GM19372 (cell line): ENCODE data around the gene ZPLD1.

Experiments used
- ATAC-seq: cut with Tn5 transposase; IDR thresholded peaks from one replicate; pipeline ENCODE4 v1.9.1; 2021; ENCODE audit warnings: mild to moderate bottlenecking, low read depth, moderate library complexity; ENCODE audit not compliant: unreplicated experiment

The ZPLD1 gene

GRCh38 chr3:102464261-102464660 lies 29.4 kb downstream of the ZPLD1 start:
- ATAC-seq, result no peak

DNA sequence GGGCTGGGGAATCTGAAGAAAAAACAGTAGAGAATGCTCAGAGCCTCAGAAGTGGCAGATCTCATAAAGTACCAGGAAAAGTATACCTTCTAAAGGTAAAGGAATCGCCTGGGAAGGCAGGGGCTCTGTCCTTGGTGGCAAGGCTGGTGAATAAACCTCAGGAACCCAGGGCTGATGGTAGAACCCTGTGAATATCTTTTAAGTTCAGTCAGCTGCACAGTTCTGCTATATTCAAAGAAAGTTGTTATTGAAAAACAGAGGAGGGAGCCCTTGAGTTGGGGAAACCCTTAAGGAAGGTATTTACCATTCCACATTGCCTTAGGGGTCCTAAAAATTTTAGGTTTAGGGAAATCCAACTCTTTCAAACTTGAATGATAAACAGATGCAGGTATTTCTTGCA lies 31.2 kb downstream of the ZPLD1 start:
- ATAC-seq, result no peak

DNA sequence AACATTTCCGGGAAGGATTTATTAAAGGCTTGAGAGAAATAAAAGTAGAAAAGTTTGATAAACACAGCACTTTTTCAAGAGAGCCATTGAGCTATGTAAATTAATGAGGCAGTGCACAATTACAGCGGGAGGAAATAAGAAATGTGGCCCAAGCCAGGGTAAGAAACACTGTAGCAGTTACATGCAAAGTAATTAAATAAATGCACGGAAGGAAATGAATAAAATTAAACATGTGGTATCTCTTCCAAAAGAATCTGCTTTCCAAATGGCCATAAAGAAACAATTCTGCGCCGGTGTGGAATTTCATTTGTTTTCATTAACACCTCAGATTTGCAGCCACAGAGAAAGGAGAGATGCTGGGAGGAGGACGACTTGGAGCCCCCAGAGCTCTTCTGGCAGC lies 35.3 kb downstream of the ZPLD1 start:
- ATAC-seq, result no peak

DNA sequence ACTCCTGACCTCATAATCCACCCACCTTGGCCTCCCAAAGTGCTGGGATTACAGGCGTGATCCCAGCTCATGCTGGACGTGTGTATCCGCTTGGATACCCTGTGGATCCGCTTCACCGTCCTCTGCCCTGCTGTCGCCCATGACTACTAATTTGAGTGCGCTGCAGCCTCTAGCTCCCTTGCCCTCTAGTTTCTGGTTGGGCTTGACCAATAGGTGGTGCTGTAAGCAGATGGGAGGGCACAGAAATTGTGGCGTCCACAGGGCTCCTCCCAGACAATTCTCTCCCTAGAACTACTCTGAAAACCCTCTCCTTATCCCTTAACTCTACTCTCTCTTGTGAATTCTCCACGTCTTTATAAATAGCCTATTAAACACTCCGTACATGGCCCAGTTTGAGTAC lies 36.2 kb downstream of the ZPLD1 start:
- ATAC-seq, result no peak

GRCh38 chr3:102471491-102471890 lies 36.7 kb downstream of the ZPLD1 start:
- ATAC-seq, result no peak

DNA sequence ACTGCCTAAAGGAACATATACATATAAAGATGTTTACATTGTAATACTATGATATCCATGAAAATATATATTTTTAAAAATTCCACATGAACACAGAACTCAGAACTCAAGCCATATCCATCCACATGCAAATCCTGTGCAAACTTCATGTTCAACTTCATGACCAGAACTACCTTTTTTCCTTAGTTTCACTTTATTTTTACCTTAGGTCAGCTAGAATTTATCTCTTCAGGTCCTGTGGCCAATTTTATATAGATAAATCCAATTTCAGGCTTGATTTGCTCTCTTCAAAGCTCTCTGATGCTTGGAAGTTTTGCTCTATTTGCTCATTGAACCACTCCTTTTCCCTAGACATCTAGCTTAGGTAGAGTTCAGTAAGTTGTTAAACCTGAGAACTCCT lies 38.8 kb downstream of the ZPLD1 start:
- ATAC-seq, result no peak

DNA sequence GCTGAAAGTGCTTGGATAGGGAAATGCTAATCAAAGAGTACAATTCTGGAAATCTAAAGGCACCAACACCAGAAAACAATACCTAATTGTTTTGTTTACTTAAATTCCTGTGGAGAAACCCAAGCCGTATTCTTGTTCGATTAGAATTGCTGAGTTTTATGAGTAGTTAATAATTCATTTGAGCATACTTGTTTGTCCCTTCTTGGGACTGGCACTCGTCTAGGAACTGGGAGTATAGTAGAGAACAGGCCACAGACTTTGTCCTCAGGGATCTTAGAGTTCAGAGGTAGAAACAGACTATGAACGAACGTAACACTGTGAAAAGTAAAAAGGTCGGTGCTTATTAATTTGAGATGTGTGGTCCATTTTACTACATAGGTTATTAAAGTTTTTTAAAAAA lies 39.4 kb downstream of the ZPLD1 start:
- ATAC-seq, result no peak

GRCh38 chr3:102476198-102476597 lies 41.4 kb downstream of the ZPLD1 start:
- no peak for ATAC-seq

DNA sequence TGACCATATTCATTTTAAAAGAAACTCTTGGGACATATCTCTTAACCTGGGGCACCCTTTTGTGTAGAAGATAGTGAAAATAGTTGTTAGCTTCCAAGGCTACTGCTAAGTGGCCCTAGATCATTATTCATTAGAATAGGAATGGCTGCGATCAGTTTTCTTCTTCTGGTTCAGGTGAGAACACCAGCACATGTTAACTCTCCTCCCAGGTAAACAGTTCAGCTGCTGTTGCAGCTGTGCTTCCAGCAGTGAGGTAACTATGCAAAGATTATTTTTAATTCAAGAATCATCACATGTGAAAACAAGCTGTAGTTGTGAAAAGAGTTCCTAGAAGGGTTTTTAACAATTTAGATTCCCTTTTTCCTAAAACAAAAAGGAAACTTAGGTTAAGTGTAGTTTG lies 43.3 kb downstream of the ZPLD1 start:
- no peak for ATAC-seq

GRCh38 chr3:102480139-102480538 lies 45.3 kb downstream of the ZPLD1 start:
- ATAC-seq, result no peak

DNA sequence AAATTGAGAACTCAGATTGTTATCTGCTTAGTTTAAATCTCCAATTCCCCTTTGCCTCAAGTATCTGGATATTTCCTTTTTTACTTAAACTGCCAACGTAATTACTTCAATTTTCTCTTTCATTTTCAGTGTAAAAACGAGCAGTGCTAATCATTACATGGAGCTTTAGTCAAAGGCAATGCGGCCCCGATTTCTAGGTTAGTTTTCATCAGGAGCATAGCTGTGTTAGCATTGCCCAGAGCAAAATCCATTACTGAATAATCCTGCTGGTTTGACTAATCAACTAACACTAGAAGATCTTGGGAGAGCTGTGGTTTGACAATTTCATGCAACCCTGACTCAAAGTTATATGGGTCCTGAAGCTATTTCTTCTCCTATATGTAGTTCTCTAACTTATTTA lies 46.2 kb downstream of the ZPLD1 start:
- no peak for ATAC-seq

- ATAC-seq, result no peak
Measured at GRCh38 chr3:102483556-102483955, 48.7 kb downstream of the ZPLD1 start.

DNA sequence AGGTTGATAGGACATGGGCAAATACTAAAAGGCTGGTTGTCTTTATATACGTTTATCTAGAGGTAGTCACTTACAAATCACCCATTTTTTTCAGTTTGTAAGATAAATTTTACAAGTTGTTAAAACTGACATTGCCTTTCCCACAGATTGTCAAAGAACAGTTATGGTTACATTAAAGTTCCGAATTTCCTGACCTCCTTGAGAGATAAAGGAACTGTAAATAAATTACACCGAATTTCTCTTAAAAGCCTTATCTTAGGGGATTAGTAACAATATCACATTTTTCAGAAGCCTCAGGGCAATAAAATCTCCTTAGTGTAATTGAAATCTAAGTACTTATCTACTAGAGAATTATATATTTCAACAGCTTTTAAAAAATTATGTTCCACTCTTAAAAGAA lies 49.5 kb downstream of the ZPLD1 start:
- ATAC-seq, result no peak

GRCh38 chr3:102485701-102486100 lies 50.9 kb downstream of the ZPLD1 start:
- no peak for ATAC-seq

GRCh38 chr3:102488331-102488730 lies 53.5 kb downstream of the ZPLD1 start:
- no peak for ATAC-seq

GRCh38 chr3:102492300-102492699 lies 57.5 kb downstream of the ZPLD1 start:
- ATAC-seq, result no peak

- ATAC-seq, result no peak
Measured at GRCh38 chr3:102497571-102497970, 62.8 kb downstream of the ZPLD1 start.

- ATAC-seq, result no peak
Measured at GRCh38 chr3:102505542-102505941, 70.7 kb downstream of the ZPLD1 start.

- ATAC-seq, result no peak
Measured at GRCh38 chr3:102510663-102511062, 75.8 kb downstream of the ZPLD1 start.

DNA sequence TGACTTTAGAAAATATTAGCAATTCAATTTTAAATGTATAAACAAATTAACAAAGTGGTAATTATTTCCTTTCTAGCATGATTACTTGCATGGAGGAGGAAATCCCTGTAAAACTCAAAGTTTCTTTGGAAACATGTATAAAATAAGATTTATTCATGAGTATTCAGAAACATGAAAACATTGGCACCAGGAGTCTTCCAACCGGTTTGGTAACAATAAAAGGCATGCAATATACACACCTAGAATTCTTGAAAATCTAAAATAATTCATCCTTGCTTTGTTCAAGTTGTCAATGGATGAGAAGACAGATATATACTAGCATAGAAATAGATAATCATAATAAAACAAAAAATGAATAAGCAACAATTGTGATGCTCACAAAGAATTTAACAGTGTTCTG lies 76.4 kb downstream of the ZPLD1 start:
- no peak for ATAC-seq

GRCh38 chr3:102511639-102512038 lies 76.8 kb downstream of the ZPLD1 start:
- ATAC-seq, result no peak

- no peak for ATAC-seq
Measured at GRCh38 chr3:102512734-102513504, 78.1 kb downstream of the ZPLD1 start.

DNA sequence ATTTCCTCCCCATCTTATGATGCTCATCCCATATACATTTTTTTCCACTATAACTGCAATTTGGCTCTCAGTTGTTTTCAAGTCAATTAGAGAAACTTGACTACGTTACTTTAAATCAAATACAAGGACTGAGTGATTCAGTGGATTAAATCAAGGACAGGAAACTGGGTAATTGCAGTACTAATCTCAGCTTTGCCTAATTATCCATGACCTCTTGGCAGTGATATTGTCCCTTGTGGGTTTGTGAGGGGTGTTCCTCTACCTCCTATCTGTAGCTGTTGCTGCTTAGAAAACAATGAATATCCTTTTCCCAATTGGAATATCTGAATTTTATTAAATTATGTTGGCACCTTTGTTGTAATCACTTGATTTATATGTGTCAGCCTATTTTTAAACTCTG lies 79.4 kb downstream of the ZPLD1 start:
- no peak for ATAC-seq
